GM18526 (cell line): ENCODE data around the gene GLRX5.

Source experiments
- POLR2A ChIP-seq: IDR thresholded peaks from 3 replicates; pipeline ENCODE4 v1.6.1; 2011; ENCODE audit not compliant: insufficient read length; ENCODE audit errors: extremely low read depth

Gene GLRX5

GRCh38 chr14:95536671-95537070 lies 1.8 kb downstream of the GLRX5 start:
- no peak for TF ChIP-seq POLR2A

GRCh38 chr14:95537298-95538089 lies 2.6 kb downstream of the GLRX5 start:
- TF ChIP-seq POLR2A = no peak

GRCh38 chr14:95538801-95539509 lies 4.1 kb downstream of the GLRX5 start:
- no peak for TF ChIP-seq POLR2A

GRCh38 chr14:95540236-95540855 lies 5.5 kb downstream of the GLRX5 start:
- no peak for TF ChIP-seq POLR2A

GRCh38 chr14:95541346-95541745 lies 6.5 kb downstream of the GLRX5 start:
- TF ChIP-seq POLR2A = no peak

GRCh38 chr14:95541932-95542930 lies 7.4 kb downstream of the GLRX5 start:
- no peak for TF ChIP-seq POLR2A

GRCh38 chr14:95543021-95543420 lies 8.2 kb downstream of the GLRX5 start:
- no peak for TF ChIP-seq POLR2A

- TF ChIP-seq POLR2A = no peak
Observed at GRCh38 chr14:95544588-95544987, 9.7 kb downstream of the GLRX5 start.

- TF ChIP-seq POLR2A = no peak
Observed at GRCh38 chr14:95545515-95546168, 10.8 kb downstream of the GLRX5 start.

GRCh38 chr14:95547272-95547625 lies 12.4 kb downstream of the GLRX5 start:
- TF ChIP-seq POLR2A = no peak

- no peak for TF ChIP-seq POLR2A
Observed at GRCh38 chr14:95547626-95548327, 12.9 kb downstream of the GLRX5 start.

- TF ChIP-seq POLR2A = no peak
Observed at GRCh38 chr14:95548328-95548929, 13.6 kb downstream of the GLRX5 start.
